ENCODE measurements around the gene HTT.
"Not testable (repeated sequence)": the region's sequence is repeated elsewhere in the genome, so short reads cannot be mapped to it uniquely, and the experiment has no call there.

HTT gene

GRCh38 chr4:3085948-3086670 is 11.6 kb downstream of the HTT start:
- Histone ChIP-seq H3K9ac (ENCODE audit: insufficient read length) (no peak overlapping the region), H3K4me3 (no peak overlapping the region), H3K27ac (no peak overlapping the region), H3K9me3 (ENCODE audit: low read depth, low read length) (no peaks in the 10 kb centered on the region), H3K36me3 (ENCODE audit: insufficient read depth, low read length) (peaks cover 13% of the 10 kb centered on the region)
- DNase-seq (ENCODE audit: low read depth, low spot score): no peak
- TF ChIP-seq FOXP2 (optimal IDR thresholded peaks at IDR 0.05; ENCODE audit: control extremely low read depth, extremely low read length, insufficient read depth) (no peak), EZH2 (IDR thresholded peaks at IDR 0.05) (no peak), POLR2AphosphoS5 (IDR thresholded peaks at IDR 0.05; ENCODE audit: borderline replicate concordance, low read depth, low read length) (no peak)

GRCh38 chr4:3087115-3087797 is 12.8 kb downstream of the HTT start:
- no peak for TF ChIP-seq FOXP2 (optimal IDR thresholded peaks at IDR 0.05; ENCODE audit: control extremely low read depth, extremely low read length, insufficient read depth)
- Histone ChIP-seq H3K4me3 (no peak overlapping the region), H3K27ac (no peak overlapping the region), H3K9me3 (ENCODE audit: low read depth, low read length) (no peaks in the 10 kb centered on the region), H3K9ac (ENCODE audit: insufficient read length) (no peak overlapping the region), H3K36me3 (ENCODE audit: insufficient read depth, low read length) (peaks cover 13% of the 10 kb centered on the region)
- DNase-seq (ENCODE audit: low read depth, low spot score): no peak

GRCh38 chr4:3091464-3091863 is 17.0 kb downstream of the HTT start:
- H3K4me3 ChIP-seq: no peak overlapping the region
- no peak overlapping the region for H3K9ac ChIP-seq (ENCODE audit: insufficient read length)
- peaks cover 22% of the 10 kb centered on the region for H3K36me3 ChIP-seq (ENCODE audit: insufficient read depth, low read length)
- H3K27ac ChIP-seq: no peak overlapping the region
- TF ChIP-seq EZH2 (IDR thresholded peaks at IDR 0.05) (no peak), FOXP2 (optimal IDR thresholded peaks at IDR 0.05; ENCODE audit: control extremely low read depth, extremely low read length, insufficient read depth) (no peak), POLR2AphosphoS5 (IDR thresholded peaks at IDR 0.05; ENCODE audit: borderline replicate concordance, low read depth, low read length) (no peak)
- H3K9me3 ChIP-seq (ENCODE audit: low read depth, low read length): no peaks in the 10 kb centered on the region
- DNase-seq (ENCODE audit: low read depth, low spot score): no peak

GRCh38 chr4:3094701-3095100 is 20.2 kb downstream of the HTT start:
- H3K9me3 ChIP-seq (ENCODE audit: low read depth, low read length); H3K4me3 ChIP-seq; H3K27ac ChIP-seq; DNase-seq (ENCODE audit: low read depth, low spot score); H3K9ac ChIP-seq (ENCODE audit: insufficient read length): not testable (repeated sequence)
- peaks cover 20% of the 10 kb centered on the region; the same call in 1 of the 2 replicates for H3K36me3 ChIP-seq (ENCODE audit: insufficient read depth, low read length)

- no peak for DNase-seq (ENCODE audit: low read depth, low spot score)
- H3K36me3 ChIP-seq (ENCODE audit: insufficient read depth, low read length): peaks cover 15% of the 10 kb centered on the region; the same call in 1 of the 2 replicates
Observed at GRCh38 chr4:3096202-3096601, 21.7 kb downstream of the HTT start.

GRCh38 chr4:3098346-3098745 is 23.9 kb downstream of the HTT start:
- Histone ChIP-seq H3K9me3 (ENCODE audit: low read depth, low read length) (no peaks in the 10 kb centered on the region), H3K4me3 (no peak overlapping the region), H3K9ac (ENCODE audit: insufficient read length) (no peak overlapping the region), H3K36me3 (ENCODE audit: insufficient read depth, low read length) (peaks cover 19% of the 10 kb centered on the region; the same call in 1 of the 2 replicates), H3K27ac (no peak overlapping the region)
- DNase-seq (ENCODE audit: low read depth, low spot score): no peak
- TF ChIP-seq EZH2 (IDR thresholded peaks at IDR 0.05): no peak
- no peak for TF ChIP-seq POLR2AphosphoS5 (IDR thresholded peaks at IDR 0.05; ENCODE audit: borderline replicate concordance, low read depth, low read length)
- no peak for TF ChIP-seq FOXP2 (optimal IDR thresholded peaks at IDR 0.05; ENCODE audit: control extremely low read depth, extremely low read length, insufficient read depth)

More at GRCh38 chr4:3096202-3096601, 21.7 kb downstream of the HTT start:
- H3K4me3 ChIP-seq: no peak overlapping the region
- H3K9me3 ChIP-seq (ENCODE audit: low read depth, low read length): no peaks in the 10 kb centered on the region
- no peak overlapping the region for H3K9ac ChIP-seq (ENCODE audit: insufficient read length)
- H3K27ac ChIP-seq: no peak overlapping the region
- TF ChIP-seq FOXP2 (optimal IDR thresholded peaks at IDR 0.05; ENCODE audit: control extremely low read depth, extremely low read length, insufficient read depth) (no peak), EZH2 (IDR thresholded peaks at IDR 0.05) (no peak), POLR2AphosphoS5 (IDR thresholded peaks at IDR 0.05; ENCODE audit: borderline replicate concordance, low read depth, low read length) (no peak)

GRCh38 chr4:3106339-3107186 is 32.1 kb downstream of the HTT start:
- Histone ChIP-seq H3K9ac (ENCODE audit: insufficient read length) (no peak overlapping the region), H3K36me3 (ENCODE audit: insufficient read depth, low read length) (peaks cover 38% of the 10 kb centered on the region), H3K27ac (no peak overlapping the region), H3K9me3 (ENCODE audit: low read depth, low read length) (no peaks in the 10 kb centered on the region), H3K4me3 (no peak overlapping the region)
- DNase-seq (ENCODE audit: low read depth, low spot score): no peak
- no peak for TF ChIP-seq FOXP2 (optimal IDR thresholded peaks at IDR 0.05; ENCODE audit: control extremely low read depth, extremely low read length, insufficient read depth)
- TF ChIP-seq EZH2 (IDR thresholded peaks at IDR 0.05): no peak
- TF ChIP-seq POLR2AphosphoS5 (IDR thresholded peaks at IDR 0.05; ENCODE audit: borderline replicate concordance, low read depth, low read length): no peak

GRCh38 chr4:3107271-3107670 is 32.8 kb downstream of the HTT start:
- H3K9ac ChIP-seq (ENCODE audit: insufficient read length): no peak overlapping the region
- peaks cover 37% of the 10 kb centered on the region for H3K36me3 ChIP-seq (ENCODE audit: insufficient read depth, low read length)
- no peaks in the 10 kb centered on the region for H3K9me3 ChIP-seq (ENCODE audit: low read depth, low read length)
- no peak for DNase-seq (ENCODE audit: low read depth, low spot score)
- H3K27ac ChIP-seq: no peak overlapping the region
- no peak overlapping the region for H3K4me3 ChIP-seq
- TF ChIP-seq POLR2AphosphoS5 (IDR thresholded peaks at IDR 0.05; ENCODE audit: borderline replicate concordance, low read depth, low read length): no peak
- TF ChIP-seq EZH2 (IDR thresholded peaks at IDR 0.05): no peak
- TF ChIP-seq FOXP2 (optimal IDR thresholded peaks at IDR 0.05; ENCODE audit: control extremely low read depth, extremely low read length, insufficient read depth): no peak
